Activated T-helper 17 cell treated with anti-CD3 and anti-CD28 coated beads, Interleukin-2, amount 50 U/mL, for 72 hours (primary cell): Measurements from ENCODE around the gene XG. TPM values are rescaled to one million over a fixed set of nuclear protein-coding genes. Genes with fewer than 3 reads are reported as not detected.
"Not testable (repeated sequence)": the region's sequence is repeated elsewhere in the genome, so short reads cannot be mapped to it uniquely, and the experiment has no call there.

ENCODE experiments used
- ATAC-seq: fragments of 150-1000 bp; cut with Tn5 transposase; replicated peaks from 2 replicates; pipeline ENCODE4 v1.10.0; 2021; ENCODE audit warnings: mild to moderate bottlenecking, moderate library complexity
- H3K27ac Mint-ChIP-seq: one replicate; pipeline ENCODE4 v1.8.0; 2022; ENCODE audit warnings: mixed read lengths
- H3K27me3 Mint-ChIP-seq: one replicate; pipeline ENCODE4 v1.8.0; 2022; ENCODE audit warnings: mixed read lengths
- H3K36me3 Mint-ChIP-seq: one replicate; pipeline ENCODE4 v1.8.0; 2022; ENCODE audit warnings: low read depth, mild to moderate bottlenecking, mixed read lengths
- H3K4me1 Mint-ChIP-seq: one replicate; pipeline ENCODE4 v1.8.0; 2022; ENCODE audit warnings: mixed read lengths
- H3K4me3 Mint-ChIP-seq: one replicate; pipeline ENCODE4 v1.8.0; 2022; ENCODE audit warnings: mild to moderate bottlenecking, mixed read lengths
- H3K9me3 Mint-ChIP-seq: one replicate; pipeline ENCODE4 v1.8.0; 2022; ENCODE audit warnings: mixed read lengths
- total RNA-seq, 2 donors: library from RNA; stranded (reverse); gene quantifications; one replicate each; pipeline ENCODE4 v1.2.3, GENCODE V29; 2022

Gene XG
- total RNA-seq, 2 donors from 2014 or later = 0.34 TPM; not detected in 1

- peaks cover 14% of the 10 kb centered on the region for H3K4me1 Mint-ChIP-seq
- H3K36me3 Mint-ChIP-seq = no peaks in the 10 kb centered on the region
- peak overlapping the region; percentile 37 for H3K4me3 Mint-ChIP-seq
- ATAC-seq = peak; percentile 85
- H3K27me3 Mint-ChIP-seq = no peaks in the 10 kb centered on the region
- H3K9me3 Mint-ChIP-seq = no peaks in the 10 kb centered on the region
- peak overlapping the region; percentile 87 for H3K27ac Mint-ChIP-seq
These were observed 34.5 kb upstream of the XG start for GRCh38 chrX:2717312-2717711.

DNA sequence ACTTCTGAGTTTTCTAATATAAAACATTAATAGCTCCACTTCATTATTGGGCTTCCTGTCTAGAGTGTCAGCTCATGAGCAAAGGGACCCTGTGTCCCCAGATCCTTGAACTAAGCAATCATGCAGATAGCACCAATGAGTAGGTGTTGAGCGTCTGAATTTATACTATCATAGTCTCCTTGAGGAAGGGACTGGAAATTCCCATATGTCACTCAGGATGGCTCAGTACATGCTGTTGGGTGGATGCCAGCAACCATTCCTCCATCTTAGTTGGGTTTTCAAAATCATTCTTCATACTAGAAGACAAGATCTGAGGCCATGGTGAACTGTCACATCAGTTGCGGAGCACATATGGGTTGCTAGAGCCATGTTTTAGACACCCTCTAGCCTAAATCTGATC, 33.0 kb upstream of the XG start:
- Mint-ChIP-seq H3K36me3 (no peaks in the 10 kb centered on the region), H3K9me3 (no peaks in the 10 kb centered on the region), H3K4me1 (peaks cover 14% of the 10 kb centered on the region), H3K27me3 (no peaks in the 10 kb centered on the region), H3K4me3 (no peak overlapping the region), H3K27ac (peak overlapping the region; percentile 87)
- no peak for ATAC-seq

- H3K9me3 Mint-ChIP-seq = no peaks in the 10 kb centered on the region
- H3K4me3 Mint-ChIP-seq = no peak overlapping the region
- no peak for ATAC-seq
- H3K27me3 Mint-ChIP-seq = no peaks in the 10 kb centered on the region
- no peaks in the 10 kb centered on the region for H3K36me3 Mint-ChIP-seq
- H3K27ac Mint-ChIP-seq = peak overlapping the region; percentile 87
- peaks cover 10% of the 10 kb centered on the region for H3K4me1 Mint-ChIP-seq
These were observed 31.9 kb upstream of the XG start for GRCh38 chrX:2719774-2720447.

DNA sequence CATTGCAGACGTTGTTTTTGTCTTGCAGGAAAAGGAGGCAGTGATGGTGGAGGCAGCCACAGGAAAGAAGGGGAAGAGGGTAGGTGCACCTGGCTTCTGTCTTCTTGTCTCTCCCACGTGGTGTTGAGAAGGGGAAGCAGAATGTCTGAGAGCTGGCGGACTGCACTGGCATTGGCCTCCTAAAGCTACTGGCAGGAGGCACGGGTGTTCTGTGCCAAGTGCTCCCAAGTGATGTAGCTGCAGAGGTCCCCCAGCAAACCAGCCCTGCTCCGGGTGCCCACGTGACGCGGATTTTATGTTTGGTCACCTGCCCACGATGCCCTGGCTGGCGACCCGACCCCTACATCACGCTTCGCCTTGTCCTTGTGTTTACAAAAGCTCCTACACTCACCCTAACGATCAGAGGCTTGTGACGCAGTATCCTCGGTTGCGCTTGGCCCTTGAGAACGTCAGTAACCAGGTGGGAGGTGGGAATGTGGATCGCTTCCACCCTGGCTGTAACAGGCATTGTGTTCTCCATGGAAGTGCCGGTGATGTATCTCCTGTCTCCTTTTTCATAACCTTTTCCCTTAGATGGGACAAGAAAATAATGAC, 28.5 kb upstream of the XG start:
- no peak overlapping the region for H3K4me3 Mint-ChIP-seq
- no peaks in the 10 kb centered on the region for H3K27me3 Mint-ChIP-seq
- peaks cover 3% of the 10 kb centered on the region for H3K4me1 Mint-ChIP-seq
- no peak for ATAC-seq
- peaks cover 30% of the 10 kb centered on the region for H3K36me3 Mint-ChIP-seq
- H3K27ac Mint-ChIP-seq = peak overlapping the region; percentile 64
- H3K9me3 Mint-ChIP-seq = no peaks in the 10 kb centered on the region

- peaks cover 67% of the 10 kb centered on the region for H3K36me3 Mint-ChIP-seq
- not testable (repeated sequence) for H3K4me1 Mint-ChIP-seq, H3K9me3 Mint-ChIP-seq, H3K4me3 Mint-ChIP-seq, ATAC-seq, H3K27me3 Mint-ChIP-seq, H3K27ac Mint-ChIP-seq
These were observed 24.6 kb upstream of the XG start for GRCh38 chrX:2727264-2727663.

GRCh38 chrX:2732076-2732475, 19.8 kb upstream of the XG start:
- H3K27me3 Mint-ChIP-seq = no peaks in the 10 kb centered on the region
- no peaks in the 10 kb centered on the region for H3K9me3 Mint-ChIP-seq
- H3K4me1 Mint-ChIP-seq = peaks cover 6% of the 10 kb centered on the region
- no peak for ATAC-seq
- H3K36me3 Mint-ChIP-seq = peaks cover 98% of the 10 kb centered on the region
- no peak overlapping the region for H3K4me3 Mint-ChIP-seq
- H3K27ac Mint-ChIP-seq = peak overlapping the region; percentile 65

DNA sequence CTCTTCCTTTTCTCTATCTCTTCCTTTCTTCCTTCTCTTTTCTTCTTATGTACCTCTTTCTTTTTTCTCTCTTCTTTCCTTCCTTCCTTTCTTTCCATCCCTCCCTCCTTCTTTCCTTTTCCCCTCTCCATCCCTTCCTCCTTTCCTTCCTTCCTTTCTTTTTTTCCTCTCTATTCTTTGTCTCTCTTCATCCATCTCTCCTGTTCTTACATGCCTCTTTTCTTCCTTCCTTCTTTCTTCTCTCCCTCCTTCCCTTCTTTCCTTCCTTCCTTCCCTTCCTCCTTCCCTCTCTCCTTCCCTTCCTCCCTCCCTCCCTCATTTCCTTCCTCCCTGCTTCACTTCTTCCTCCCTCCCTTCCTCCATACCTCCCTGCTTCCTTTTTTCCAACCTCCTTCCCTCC, 19.2 kb upstream of the XG start:
- Mint-ChIP-seq H3K4me3 (no peak overlapping the region), H3K9me3 (no peaks in the 10 kb centered on the region), H3K4me1 (peaks cover 6% of the 10 kb centered on the region), H3K27ac (peak overlapping the region; percentile 65), H3K27me3 (no peaks in the 10 kb centered on the region), H3K36me3 (peaks cover 95% of the 10 kb centered on the region)
- ATAC-seq = no peak

GRCh38 chrX:2733286-2733685, 18.6 kb upstream of the XG start:
- Mint-ChIP-seq H3K27me3 (no peaks in the 10 kb centered on the region), H3K36me3 (peaks cover 95% of the 10 kb centered on the region), H3K4me1 (peaks cover 6% of the 10 kb centered on the region), H3K27ac (peak overlapping the region; percentile 65), H3K4me3 (no peak overlapping the region), H3K9me3 (no peaks in the 10 kb centered on the region)
- no peak for ATAC-seq

DNA sequence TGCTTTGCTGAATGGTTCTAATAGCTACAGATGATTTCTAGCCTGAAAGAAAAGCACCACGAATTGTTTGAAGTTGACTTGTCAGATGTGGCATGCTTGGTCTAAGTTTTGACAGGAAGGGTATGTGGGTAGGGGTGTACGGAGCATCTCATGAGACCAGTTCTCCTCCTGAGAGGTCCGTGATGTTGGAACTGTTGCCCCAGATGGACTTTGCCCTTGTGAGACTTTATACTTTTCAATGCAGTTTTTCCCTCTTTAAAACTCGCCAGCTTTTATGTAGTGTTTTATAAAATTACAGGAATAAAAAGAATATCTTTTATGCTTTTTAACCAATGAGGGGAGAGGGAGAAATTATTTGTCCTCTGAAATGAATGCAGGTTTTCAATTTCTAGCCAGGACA, 16.6 kb upstream of the XG start:
- H3K27ac Mint-ChIP-seq = no peak overlapping the region
- ATAC-seq = no peak
- H3K4me3 Mint-ChIP-seq = no peak overlapping the region
- peaks cover 6% of the 10 kb centered on the region for H3K4me1 Mint-ChIP-seq
- H3K36me3 Mint-ChIP-seq = peaks cover 91% of the 10 kb centered on the region
- no peaks in the 10 kb centered on the region for H3K9me3 Mint-ChIP-seq
- no peaks in the 10 kb centered on the region for H3K27me3 Mint-ChIP-seq

DNA sequence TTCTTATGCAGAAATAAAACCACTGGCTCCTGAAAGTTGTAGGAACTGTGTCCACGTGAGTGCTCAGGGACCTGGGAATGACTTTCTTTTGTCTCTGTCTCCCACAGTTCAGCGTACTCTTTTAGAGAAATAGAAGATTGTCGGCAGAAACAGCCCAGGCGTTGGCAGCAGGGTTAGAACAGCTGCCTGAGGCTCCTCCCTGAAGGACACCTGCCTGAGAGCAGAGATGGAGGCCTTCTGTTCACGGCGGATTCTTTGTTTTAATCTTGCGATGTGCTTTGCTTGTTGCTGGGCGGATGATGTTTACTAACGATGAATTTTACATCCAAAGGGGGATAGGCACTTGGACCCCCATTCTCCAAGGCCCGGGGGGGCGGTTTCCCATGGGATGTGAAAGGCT, 11.2 kb upstream of the XG start:
- H3K27me3 Mint-ChIP-seq = no peaks in the 10 kb centered on the region
- no peaks in the 10 kb centered on the region for H3K9me3 Mint-ChIP-seq
- no peak overlapping the region for H3K4me3 Mint-ChIP-seq
- peaks cover 74% of the 10 kb centered on the region for H3K36me3 Mint-ChIP-seq
- no peak for ATAC-seq
- no peak overlapping the region for H3K27ac Mint-ChIP-seq
- H3K4me1 Mint-ChIP-seq = peaks cover 5% of the 10 kb centered on the region

GRCh38 chrX:2741386-2741785, 10.5 kb upstream of the XG start:
- Mint-ChIP-seq H3K27me3 (no peaks in the 10 kb centered on the region), H3K4me1 (peaks cover 5% of the 10 kb centered on the region), H3K9me3 (no peaks in the 10 kb centered on the region), H3K27ac (peak overlapping the region; percentile 13), H3K36me3 (peaks cover 66% of the 10 kb centered on the region), H3K4me3 (no peak overlapping the region)
- ATAC-seq = no peak

DNA sequence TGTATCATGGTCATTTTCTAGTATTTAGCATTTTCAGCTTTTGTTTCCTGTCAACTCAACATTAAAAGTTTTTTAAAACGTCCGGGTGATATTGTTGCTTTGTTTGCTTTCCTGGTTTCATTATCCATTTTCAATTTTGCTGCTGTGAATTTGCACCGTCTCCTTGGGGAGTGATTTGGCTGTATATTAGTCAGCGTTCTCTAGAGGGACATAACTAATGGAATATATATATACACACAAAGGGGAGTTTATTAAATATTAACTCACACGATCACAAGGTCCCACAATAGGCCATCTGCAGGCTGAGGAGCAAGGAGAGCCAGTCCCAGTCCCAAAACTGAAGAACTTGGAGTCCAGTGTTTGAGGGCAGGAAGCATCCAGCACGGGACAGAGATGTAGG, 5.6 kb upstream of the XG start:
- H3K9me3 Mint-ChIP-seq, H3K27me3 Mint-ChIP-seq, H3K4me1 Mint-ChIP-seq, H3K4me3 Mint-ChIP-seq, ATAC-seq: not testable (repeated sequence)
- H3K36me3 Mint-ChIP-seq = peaks cover 26% of the 10 kb centered on the region
- H3K27ac Mint-ChIP-seq = peak overlapping the region; percentile 31

GRCh38 chrX:2748171-2748814, 3.5 kb upstream of the XG start:
- no peak for ATAC-seq
- H3K4me3 Mint-ChIP-seq = no peak overlapping the region
- no peaks in the 10 kb centered on the region for H3K27me3 Mint-ChIP-seq
- H3K36me3 Mint-ChIP-seq = peaks cover 6% of the 10 kb centered on the region
- H3K27ac Mint-ChIP-seq = no peak overlapping the region
- peaks cover 5% of the 10 kb centered on the region for H3K4me1 Mint-ChIP-seq
- no peaks in the 10 kb centered on the region for H3K9me3 Mint-ChIP-seq

DNA sequence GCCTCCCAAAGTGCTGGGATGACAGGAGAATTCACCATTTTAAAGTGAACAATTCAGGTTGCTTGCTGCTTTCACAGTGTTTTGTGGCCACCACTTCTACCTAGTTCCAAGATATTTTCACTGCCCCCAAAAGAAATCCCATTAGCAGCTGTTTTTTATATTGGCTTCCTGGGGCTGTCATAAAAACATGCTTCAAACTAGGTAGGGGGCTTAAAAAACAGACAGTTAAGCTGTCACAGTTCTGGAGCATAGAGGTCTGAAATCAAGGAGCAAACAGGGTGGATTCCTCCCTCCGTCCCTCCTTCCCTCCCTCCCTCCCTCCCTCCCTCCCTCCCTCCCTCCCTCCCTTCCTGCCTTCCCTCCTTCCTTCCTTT, 3.0 kb upstream of the XG start:
- no peak overlapping the region for H3K27ac Mint-ChIP-seq
- no peak overlapping the region for H3K4me3 Mint-ChIP-seq
- no peaks in the 10 kb centered on the region for H3K27me3 Mint-ChIP-seq
- H3K9me3 Mint-ChIP-seq = no peaks in the 10 kb centered on the region
- ATAC-seq = no peak
- H3K36me3 Mint-ChIP-seq = peaks cover under 1% of the 10 kb centered on the region
- H3K4me1 Mint-ChIP-seq = peaks cover 5% of the 10 kb centered on the region

- H3K9me3 Mint-ChIP-seq = no peaks in the 10 kb centered on the region
- no peak overlapping the region for H3K27ac Mint-ChIP-seq
- no peak overlapping the region for H3K4me3 Mint-ChIP-seq
- no peaks in the 10 kb centered on the region for H3K36me3 Mint-ChIP-seq
- H3K4me1 Mint-ChIP-seq = no peaks in the 10 kb centered on the region
- no peak for ATAC-seq
- no peaks in the 10 kb centered on the region for H3K27me3 Mint-ChIP-seq
These were observed 549 bp upstream of the XG start for GRCh38 chrX:2751291-2751690.
